Muscle layer of colon (tissue), 2 donors: ENCODE results near the gene CKMT1B.
"Not testable (repeated sequence)": the region's sequence is repeated elsewhere in the genome, so short reads cannot be mapped to it uniquely, and the experiment has no call there.

Source experiments
- H3K27ac ChIP-seq: one replicate; pipeline ENCODE4 v1.7.0; 2013; ENCODE audit warnings: low read depth, mild to moderate bottlenecking, low read length, moderate library complexity
- H3K27me3 ChIP-seq, 2 donors: one replicate each; pipeline ENCODE4 v1.7.0; 2013; ENCODE audit warnings: low read length in 2 of 2, mild to moderate bottlenecking in 2 of 2; ENCODE audit not compliant: insufficient read depth in 2 of 2, control insufficient read depth in 1 of 2
- H3K36me3 ChIP-seq: one replicate; pipeline ENCODE4 v1.7.0; 2013; ENCODE audit warnings: mild to moderate bottlenecking, low read length; ENCODE audit not compliant: insufficient read depth
- H3K4me1 ChIP-seq: one replicate; pipeline ENCODE4 v1.7.0; 2013; ENCODE audit warnings: mild to moderate bottlenecking, low read length; ENCODE audit not compliant: insufficient read depth
- H3K4me3 ChIP-seq, 2 donors: one replicate each; pipeline ENCODE4 v1.7.0; 2013; ENCODE audit warnings: low read length in 2 of 2, low read depth in 1 of 2, mild to moderate bottlenecking in 1 of 2, moderate library complexity in 1 of 2
- H3K9ac ChIP-seq: one replicate; pipeline ENCODE4 v1.7.0; 2013; ENCODE audit warnings: low read length
- H3K9me3 ChIP-seq: one replicate; pipeline ENCODE4 v1.7.0; 2013; ENCODE audit warnings: mild to moderate bottlenecking, low read length
- donor health status: abdominal sarcoma.
- donor health status: Adenocarcinoma of cecum.

The CKMT1B gene

GRCh38 chr15:43593328-43594190, at the start of gene CKMT1B:
Gene CKMT1B, plus strand, starts transcription at chr15:43594027. Its CDS starts 192 bp downstream, at chr15:43594219.
- not testable (repeated sequence) for H3K4me1 ChIP-seq, H3K9me3 ChIP-seq, H3K9ac ChIP-seq, H3K4me3 ChIP-seq, H3K36me3 ChIP-seq, H3K27ac ChIP-seq, H3K27me3 ChIP-seq

- H3K36me3 ChIP-seq: no peaks in the 10 kb centered on the region
- no peak overlapping the region for H3K9ac ChIP-seq
- H3K27me3 ChIP-seq: no peaks in the 10 kb centered on the region
- no peaks in the 10 kb centered on the region for H3K9me3 ChIP-seq
- no peaks in the 10 kb centered on the region for H3K4me1 ChIP-seq
- H3K27ac ChIP-seq: no peak overlapping the region
- no peak overlapping the region for H3K4me3 ChIP-seq
Observed at GRCh38 chr15:43544266-43544665, 49.6 kb upstream of the CKMT1B start.

GRCh38 chr15:43545426-43545825, 48.4 kb upstream of the CKMT1B start:
- Histone ChIP-seq H3K36me3 (no peaks in the 10 kb centered on the region), H3K27ac (no peak overlapping the region), H3K4me3 (no peak overlapping the region), H3K9me3 (no peaks in the 10 kb centered on the region), H3K4me1 (no peaks in the 10 kb centered on the region), H3K27me3 (no peaks in the 10 kb centered on the region), H3K9ac (no peak overlapping the region)

- Histone ChIP-seq H3K27ac (no peak overlapping the region), H3K9ac (no peak overlapping the region), H3K27me3 (no peaks in the 10 kb centered on the region), H3K9me3 (no peaks in the 10 kb centered on the region), H3K4me1 (no peaks in the 10 kb centered on the region), H3K36me3 (no peaks in the 10 kb centered on the region), H3K4me3 (no peak overlapping the region)
Observed at GRCh38 chr15:43547539-43547938, 46.3 kb upstream of the CKMT1B start.

- no peaks in the 10 kb centered on the region for H3K9me3 ChIP-seq
- H3K4me3 ChIP-seq: no peak overlapping the region
- H3K27me3 ChIP-seq: no peaks in the 10 kb centered on the region
- no peak overlapping the region for H3K27ac ChIP-seq
- no peaks in the 10 kb centered on the region for H3K36me3 ChIP-seq
- H3K9ac ChIP-seq: no peak overlapping the region
- no peaks in the 10 kb centered on the region for H3K4me1 ChIP-seq
Observed at GRCh38 chr15:43550527-43551363, 43.1 kb upstream of the CKMT1B start.

- peaks cover 4% of the 10 kb centered on the region for H3K36me3 ChIP-seq
- no peak overlapping the region for H3K9ac ChIP-seq
- H3K4me1 ChIP-seq: no peaks in the 10 kb centered on the region
Observed at GRCh38 chr15:43552256-43552655, 41.6 kb upstream of the CKMT1B start.

GRCh38 chr15:43552986-43553385, 40.8 kb upstream of the CKMT1B start:
- Histone ChIP-seq H3K27ac (no peak overlapping the region), H3K36me3 (peaks cover 4% of the 10 kb centered on the region), H3K27me3 (no peaks in the 10 kb centered on the region), H3K9me3 (no peaks in the 10 kb centered on the region), H3K9ac (no peak overlapping the region), H3K4me1 (no peaks in the 10 kb centered on the region), H3K4me3 (no peak overlapping the region)

More at GRCh38 chr15:43552256-43552655, 41.6 kb upstream of the CKMT1B start:
- H3K4me3 ChIP-seq: no peak overlapping the region
- no peaks in the 10 kb centered on the region for H3K27me3 ChIP-seq
- no peak overlapping the region for H3K27ac ChIP-seq
- no peaks in the 10 kb centered on the region for H3K9me3 ChIP-seq

- H3K27me3 ChIP-seq, H3K9ac ChIP-seq, H3K27ac ChIP-seq, H3K36me3 ChIP-seq, H3K4me3 ChIP-seq, H3K9me3 ChIP-seq, H3K4me1 ChIP-seq: not testable (repeated sequence)
Observed at GRCh38 chr15:43562753-43563152, 31.1 kb upstream of the CKMT1B start.

GRCh38 chr15:43563793-43564192, 30.0 kb upstream of the CKMT1B start:
- H3K27ac ChIP-seq, H3K4me1 ChIP-seq, H3K9me3 ChIP-seq, H3K27me3 ChIP-seq, H3K36me3 ChIP-seq, H3K4me3 ChIP-seq, H3K9ac ChIP-seq: not testable (repeated sequence)

- not testable (repeated sequence) for H3K4me1 ChIP-seq, H3K27ac ChIP-seq, H3K36me3 ChIP-seq, H3K4me3 ChIP-seq, H3K27me3 ChIP-seq, H3K9me3 ChIP-seq, H3K9ac ChIP-seq
Observed at GRCh38 chr15:43566615-43567014, 27.2 kb upstream of the CKMT1B start.

- not testable (repeated sequence) for H3K4me1 ChIP-seq, H3K4me3 ChIP-seq, H3K36me3 ChIP-seq, H3K9ac ChIP-seq, H3K27me3 ChIP-seq, H3K27ac ChIP-seq, H3K9me3 ChIP-seq
Observed at GRCh38 chr15:43574607-43575006, 19.2 kb upstream of the CKMT1B start.
